SJCRH30 (cell line): Measurements from ENCODE around the gene LMLN. TPM values are rescaled to one million over a fixed set of nuclear protein-coding genes. Genes with fewer than 3 reads are reported as not detected.
A peak's percentile ranks its signal among the peaks of the same experiment; 100 is the strongest.
"Not testable (repeated sequence)": the region's sequence is repeated elsewhere in the genome, so short reads cannot be mapped to it uniquely, and the experiment has no call there.

Experiments
- DNase-seq, 2 experiments: peaks; one replicate each; pipeline ENCODE4 v3.0.0-alpha.2; 2015 to 2020
- H3K27ac ChIP-seq: fragments of 250-450 bp; sonication (Bioruptor Pico); 2 replicates; pipeline ENCODE4 v1.5.1; 2020; ENCODE audit warnings: mild to moderate bottlenecking, moderate library complexity
- H3K27me3 ChIP-seq: fragments of 250-450 bp; sonication (Bioruptor Pico); 2 replicates; pipeline ENCODE4 v1.5.1; 2020; ENCODE audit warnings: mild to moderate bottlenecking, moderate library complexity
- H3K36me3 ChIP-seq: fragments of 250-450 bp; sonication (Bioruptor Pico); 2 replicates; pipeline ENCODE4 v1.5.1; 2020; ENCODE audit warnings: mild to moderate bottlenecking, moderate library complexity
- H3K4me1 ChIP-seq: fragments of 250-450 bp; sonication (Bioruptor Pico); 2 replicates; pipeline ENCODE4 v1.5.1; 2020; ENCODE audit warnings: mild to moderate bottlenecking, moderate library complexity
- H3K4me3 ChIP-seq: fragments of 250-450 bp; sonication (Bioruptor Pico); 2 replicates; pipeline ENCODE4 v1.5.1; 2020; ENCODE audit warnings: mild to moderate bottlenecking, moderate library complexity
- H3K9me3 ChIP-seq: fragments of 250-450 bp; sonication (Bioruptor Pico); replicated peaks from 2 replicates; pipeline ENCODE4 v1.5.1; 2020; ENCODE audit warnings: mild to moderate bottlenecking, moderate library complexity
- total RNA-seq: library from RNA; depleted of rRNA; stranded (reverse); fragments of >200 nt; shearing (Covaris generic); gene quantifications from 2 replicates; pipeline ENCODE4 v1.2.3, GENCODE V29; 2014; rRNA removed

The LMLN gene, protein sequence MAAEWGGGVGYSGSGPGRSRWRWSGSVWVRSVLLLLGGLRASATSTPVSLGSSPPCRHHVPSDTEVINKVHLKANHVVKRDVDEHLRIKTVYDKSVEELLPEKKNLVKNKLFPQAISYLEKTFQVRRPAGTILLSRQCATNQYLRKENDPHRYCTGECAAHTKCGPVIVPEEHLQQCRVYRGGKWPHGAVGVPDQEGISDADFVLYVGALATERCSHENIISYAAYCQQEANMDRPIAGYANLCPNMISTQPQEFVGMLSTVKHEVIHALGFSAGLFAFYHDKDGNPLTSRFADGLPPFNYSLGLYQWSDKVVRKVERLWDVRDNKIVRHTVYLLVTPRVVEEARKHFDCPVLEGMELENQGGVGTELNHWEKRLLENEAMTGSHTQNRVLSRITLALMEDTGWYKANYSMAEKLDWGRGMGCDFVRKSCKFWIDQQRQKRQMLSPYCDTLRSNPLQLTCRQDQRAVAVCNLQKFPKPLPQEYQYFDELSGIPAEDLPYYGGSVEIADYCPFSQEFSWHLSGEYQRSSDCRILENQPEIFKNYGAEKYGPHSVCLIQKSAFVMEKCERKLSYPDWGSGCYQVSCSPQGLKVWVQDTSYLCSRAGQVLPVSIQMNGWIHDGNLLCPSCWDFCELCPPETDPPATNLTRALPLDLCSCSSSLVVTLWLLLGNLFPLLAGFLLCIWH
- total RNA-seq = 0.73 and 2.3 TPM in 2 replicates

DNA sequence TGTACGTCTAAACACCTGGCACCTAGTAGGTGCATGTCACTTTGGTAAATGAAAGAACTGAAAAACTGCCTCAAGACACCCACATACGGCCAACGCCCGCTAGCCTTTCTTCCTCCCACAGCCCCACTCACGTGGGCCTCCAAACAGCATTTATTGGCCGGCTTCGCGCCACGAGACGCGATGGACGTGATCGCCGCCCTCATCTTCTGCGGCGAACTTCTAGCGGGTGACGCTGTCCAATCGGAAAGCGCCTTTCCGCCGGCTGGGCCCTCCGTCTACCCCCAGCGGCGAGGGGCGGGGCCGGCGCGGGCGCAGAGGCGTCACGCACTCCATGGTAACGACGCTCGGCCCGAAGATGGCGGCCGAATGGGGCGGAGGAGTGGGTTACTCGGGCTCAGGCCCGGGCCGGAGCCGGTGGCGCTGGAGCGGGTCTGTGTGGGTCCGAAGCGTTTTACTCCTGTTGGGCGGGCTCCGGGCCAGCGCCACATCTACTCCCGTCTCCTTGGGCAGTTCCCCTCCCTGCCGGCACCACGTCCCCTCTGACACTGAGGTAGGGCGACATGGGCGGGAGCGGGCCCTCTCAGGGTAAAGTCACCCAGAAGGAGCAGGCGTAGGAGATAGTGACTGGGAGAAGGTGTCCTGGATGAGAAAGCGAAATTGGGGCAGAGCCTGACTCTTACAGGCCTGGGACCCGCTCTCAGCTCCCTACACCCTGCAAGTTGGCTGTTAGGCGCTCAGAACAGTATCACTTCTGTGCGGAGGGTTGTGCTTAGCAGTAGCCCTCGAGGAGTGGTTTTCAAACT, at the start of gene LMLN:
LMLN (plus strand) TSS at position 327 of the 803 bp plus-strand sequence; CDS start at position 356, 29 bp downstream.
- H3K4me1 ChIP-seq = 0 out of 2 replicates have a peak, but pooled peaks cover 2% of the 10 kb centered on the region
- peak within 1 kb of the TSS; percentile 81 for H3K4me3 ChIP-seq
- peak within 1 kb of the TSS; percentile 39; the same call in 1 of the 2 replicates for H3K27ac ChIP-seq
- DNase-seq = peak; percentile 92 to 95
- H3K36me3 ChIP-seq = peaks cover 16% of the 10 kb centered on the region
- H3K9me3 ChIP-seq = no peaks in the 10 kb centered on the region
- H3K27me3 ChIP-seq = no peaks in the 10 kb centered on the region

DNA sequence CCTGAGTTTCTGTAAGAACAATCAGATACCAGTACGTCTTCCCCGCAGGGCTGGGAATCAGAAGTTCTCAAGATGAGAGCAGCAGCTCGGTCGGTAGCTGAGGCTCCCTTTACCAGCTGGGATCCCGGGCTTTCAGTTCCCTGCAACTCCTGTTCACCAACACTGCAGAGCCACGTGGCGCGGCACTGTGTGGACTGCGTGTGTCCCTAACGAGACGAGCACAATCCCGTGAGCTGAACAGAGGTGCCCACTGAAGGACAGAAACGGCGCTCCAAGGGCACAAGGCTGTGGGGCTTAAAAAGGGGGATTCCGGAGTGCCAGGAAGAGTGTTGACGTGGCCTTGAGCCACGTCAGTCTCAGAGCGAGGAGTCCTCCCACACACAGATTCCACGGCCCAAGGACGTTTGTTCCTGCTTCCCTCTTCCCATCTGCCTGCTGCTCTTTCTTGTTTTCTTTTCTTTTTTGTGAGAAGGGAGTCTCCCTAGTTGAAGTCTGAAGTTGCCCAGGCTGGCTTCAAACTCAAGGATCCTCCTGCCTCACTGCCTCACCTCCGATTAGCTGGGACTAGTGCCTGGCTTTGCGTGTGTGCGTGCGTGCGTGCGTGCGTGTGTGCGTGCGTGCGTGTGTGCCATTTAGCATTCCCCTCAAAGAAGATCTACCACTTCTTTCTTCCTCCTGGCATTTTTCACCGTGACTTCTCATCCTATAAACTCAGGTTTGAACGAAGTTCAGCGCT, 47.1 kb upstream of the LMLN start:
- H3K4me1 ChIP-seq = no peaks in the 10 kb centered on the region
- H3K4me3 ChIP-seq = no peak overlapping the region
- no peak for DNase-seq
- no peaks in the 10 kb centered on the region for H3K27me3 ChIP-seq
- H3K9me3 ChIP-seq = no peaks in the 10 kb centered on the region
- no peaks in the 10 kb centered on the region for H3K36me3 ChIP-seq
- H3K27ac ChIP-seq = no peak overlapping the region

DNA sequence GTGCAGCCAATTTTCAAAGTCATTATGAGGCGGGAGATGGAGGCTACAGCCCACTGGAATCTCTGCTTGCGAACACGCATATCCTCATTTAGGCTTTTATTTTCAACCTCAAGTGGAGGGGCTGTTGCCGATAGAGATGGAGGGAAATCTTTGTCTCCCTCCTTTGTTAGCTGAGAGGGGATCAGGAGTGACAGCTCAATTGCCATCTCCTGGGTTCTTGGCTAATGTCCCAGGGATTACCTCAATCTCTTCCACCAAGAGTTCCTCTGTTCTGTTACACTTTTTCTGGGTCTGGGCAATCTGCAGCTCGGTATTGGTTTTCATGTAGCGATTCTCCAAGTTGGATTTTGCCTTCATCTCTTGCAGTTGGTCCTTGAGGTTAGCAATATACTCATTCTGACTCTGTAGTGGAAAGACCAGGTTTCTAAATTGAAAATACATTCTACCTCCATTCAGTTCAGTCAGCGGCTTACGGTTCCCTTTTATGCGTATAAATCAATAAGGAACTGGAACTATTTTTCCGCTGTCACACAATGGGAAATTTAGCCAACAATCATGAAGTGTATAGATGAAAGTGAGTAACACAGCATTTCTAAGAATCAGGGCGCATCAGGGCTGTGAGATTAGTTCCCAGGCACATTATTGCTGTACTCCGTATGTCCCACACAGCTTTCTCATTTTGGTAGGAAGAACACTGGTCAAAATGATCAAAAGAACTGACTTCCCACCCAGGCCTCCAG, 46.2 kb upstream of the LMLN start:
- H3K9me3 ChIP-seq = no peaks in the 10 kb centered on the region
- H3K4me3 ChIP-seq = no peak overlapping the region
- no peaks in the 10 kb centered on the region for H3K36me3 ChIP-seq
- H3K27me3 ChIP-seq = no peaks in the 10 kb centered on the region
- DNase-seq = no peak
- no peak overlapping the region for H3K27ac ChIP-seq
- no peaks in the 10 kb centered on the region for H3K4me1 ChIP-seq

DNA sequence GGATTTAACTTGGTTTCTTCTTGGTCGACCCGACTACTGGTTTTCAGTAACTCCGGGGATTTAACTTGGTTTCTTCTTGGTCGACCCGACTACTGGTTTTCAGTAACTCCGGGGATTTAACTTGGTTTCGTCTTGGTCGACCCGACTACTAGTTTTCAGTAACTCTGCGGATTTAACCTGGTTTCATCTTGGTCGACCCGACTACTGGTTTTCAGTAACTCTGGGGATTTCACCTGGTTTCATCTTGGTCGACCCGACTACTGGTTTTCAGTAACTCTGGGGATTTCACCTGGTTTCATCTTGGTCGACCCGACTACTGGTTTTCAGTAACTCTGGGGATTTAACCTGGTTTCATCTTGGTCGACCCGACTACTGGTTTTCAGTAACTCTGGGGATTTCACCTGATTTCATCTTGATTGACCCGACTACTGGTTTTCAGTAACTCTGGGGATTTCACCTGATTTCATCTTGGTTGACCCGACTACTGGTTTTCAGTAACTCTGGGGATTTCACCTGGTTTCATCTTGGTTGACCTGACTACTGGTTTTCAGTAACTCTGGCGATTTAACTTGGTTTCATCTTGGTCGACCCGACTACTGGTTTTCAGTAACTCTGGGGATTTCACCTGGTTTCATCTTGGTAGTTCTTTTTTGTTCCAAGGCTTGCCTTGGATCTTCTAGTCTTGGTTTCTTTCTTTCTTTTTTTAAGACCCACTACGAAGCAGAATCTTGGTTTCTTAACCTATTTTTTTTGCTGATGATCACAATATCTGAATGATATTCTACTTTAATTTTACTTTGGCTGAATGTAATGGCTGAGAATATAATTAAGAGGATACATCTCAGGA, 38.4 kb upstream of the LMLN start:
- H3K9me3 ChIP-seq, H3K27me3 ChIP-seq, H3K27ac ChIP-seq, H3K4me1 ChIP-seq, H3K4me3 ChIP-seq, H3K36me3 ChIP-seq, DNase-seq: not testable (repeated sequence)

DNA sequence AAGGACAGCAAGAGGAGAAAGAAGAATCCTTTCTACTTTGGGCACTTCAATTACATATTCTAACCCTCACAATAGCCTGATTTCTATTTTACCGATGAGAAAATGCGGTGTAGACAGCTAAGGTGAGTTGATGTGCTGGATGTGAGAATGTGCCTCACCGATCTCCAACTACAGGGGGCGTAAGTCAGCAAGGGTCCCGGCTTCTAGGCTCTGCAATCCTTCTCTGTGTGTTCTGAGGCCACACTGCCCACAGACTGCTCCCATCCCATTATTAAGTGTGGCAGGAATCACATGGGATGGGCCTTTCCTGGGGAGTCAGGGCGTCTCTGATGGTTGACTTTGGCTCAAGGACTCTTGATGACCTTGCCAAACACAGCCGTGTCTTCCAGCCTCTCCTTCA, 33.6 kb upstream of the LMLN start:
- Histone ChIP-seq H3K27me3 (no peaks in the 10 kb centered on the region), H3K36me3 (no peaks in the 10 kb centered on the region), H3K4me1 (no peaks in the 10 kb centered on the region), H3K4me3 (no peak overlapping the region), H3K9me3 (no peaks in the 10 kb centered on the region), H3K27ac (no peak overlapping the region)
- DNase-seq = peak in 1 of 2 experiments; percentile 25

DNA sequence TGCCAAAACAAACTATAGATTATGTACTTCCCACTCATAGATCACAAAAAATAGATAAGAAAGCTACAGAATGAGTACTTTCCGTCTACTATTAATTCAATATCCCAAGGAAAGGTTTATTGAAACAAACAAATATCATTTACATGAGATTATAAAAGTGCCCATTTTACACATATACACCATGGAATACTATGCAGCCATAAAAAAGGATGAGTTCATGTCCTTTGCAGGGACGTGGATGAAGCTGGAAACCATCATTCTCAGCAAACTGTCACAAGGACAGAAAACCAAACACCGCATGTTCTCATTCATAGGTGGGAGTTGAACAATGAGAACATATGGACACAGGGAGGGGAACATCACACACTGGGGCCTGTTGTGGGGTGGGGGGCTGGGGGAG, 32.4 kb upstream of the LMLN start:
- H3K4me3 ChIP-seq, H3K27me3 ChIP-seq, H3K4me1 ChIP-seq, DNase-seq, H3K9me3 ChIP-seq, H3K27ac ChIP-seq, H3K36me3 ChIP-seq: not testable (repeated sequence)

DNA sequence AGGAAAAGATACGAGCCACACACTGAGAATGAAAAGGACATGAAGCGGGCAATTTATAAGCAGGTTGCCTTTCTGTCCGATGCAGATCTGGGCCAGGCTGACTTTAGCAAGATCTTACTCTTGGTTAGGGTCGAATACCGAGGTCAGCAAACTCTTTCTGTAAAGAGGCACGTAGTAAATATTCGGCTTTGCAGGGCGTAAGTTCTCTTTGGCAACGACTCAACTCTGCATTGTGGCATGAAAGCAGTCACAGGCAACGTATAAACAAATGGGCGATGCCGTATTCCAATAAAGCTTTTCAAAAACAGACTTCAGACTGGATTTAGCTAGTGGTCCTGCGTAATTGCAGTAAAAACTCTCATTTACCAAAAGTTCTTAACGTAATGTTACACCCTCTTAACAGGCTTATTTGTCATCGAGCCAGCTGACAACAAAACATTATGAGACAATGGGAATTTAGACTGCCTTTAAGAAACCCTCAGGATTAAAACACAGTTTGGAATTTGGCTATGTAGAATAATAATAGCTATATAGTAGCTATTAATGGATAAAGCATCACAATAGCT, 23.1 kb upstream of the LMLN start:
- Histone ChIP-seq H3K9me3 (no peaks in the 10 kb centered on the region), H3K27me3 (no peaks in the 10 kb centered on the region), H3K4me3 (no peak overlapping the region), H3K27ac (no peak overlapping the region), H3K36me3 (no peaks in the 10 kb centered on the region), H3K4me1 (no peaks in the 10 kb centered on the region)
- DNase-seq = peak in 1 of 2 experiments; percentile 7

DNA sequence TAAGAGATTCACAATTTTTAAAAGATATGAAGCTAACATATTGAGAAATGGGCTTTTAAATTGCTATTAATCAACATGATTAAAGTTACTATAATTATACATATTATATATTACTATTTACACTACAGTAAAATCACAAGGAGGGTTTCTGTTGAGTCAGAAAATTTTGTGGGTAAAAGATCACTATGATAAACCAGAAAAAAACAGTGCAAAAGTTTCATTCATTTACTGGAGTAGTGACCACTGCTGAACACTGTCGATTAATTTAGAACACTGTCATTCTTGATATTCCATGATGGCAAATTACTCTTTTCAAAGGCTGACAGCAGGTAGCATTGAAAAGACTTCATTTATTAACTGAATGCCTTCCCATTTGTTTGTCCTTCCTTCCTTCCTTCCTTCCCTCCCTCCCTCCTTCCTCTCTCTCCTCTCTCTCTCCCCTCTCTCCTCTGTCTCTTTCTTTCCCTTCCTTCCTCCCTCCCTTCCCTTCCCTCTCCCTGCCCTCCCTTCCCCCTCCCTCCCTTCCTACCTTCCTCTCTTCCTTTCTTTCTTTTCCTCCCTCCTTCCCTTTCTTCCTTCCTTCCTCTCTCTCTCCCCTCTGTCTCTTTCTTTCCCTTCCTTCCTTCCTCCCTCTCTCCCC, 19.2 kb upstream of the LMLN start:
- Histone ChIP-seq H3K4me3 (no peak overlapping the region), H3K4me1 (no peaks in the 10 kb centered on the region)

DNA sequence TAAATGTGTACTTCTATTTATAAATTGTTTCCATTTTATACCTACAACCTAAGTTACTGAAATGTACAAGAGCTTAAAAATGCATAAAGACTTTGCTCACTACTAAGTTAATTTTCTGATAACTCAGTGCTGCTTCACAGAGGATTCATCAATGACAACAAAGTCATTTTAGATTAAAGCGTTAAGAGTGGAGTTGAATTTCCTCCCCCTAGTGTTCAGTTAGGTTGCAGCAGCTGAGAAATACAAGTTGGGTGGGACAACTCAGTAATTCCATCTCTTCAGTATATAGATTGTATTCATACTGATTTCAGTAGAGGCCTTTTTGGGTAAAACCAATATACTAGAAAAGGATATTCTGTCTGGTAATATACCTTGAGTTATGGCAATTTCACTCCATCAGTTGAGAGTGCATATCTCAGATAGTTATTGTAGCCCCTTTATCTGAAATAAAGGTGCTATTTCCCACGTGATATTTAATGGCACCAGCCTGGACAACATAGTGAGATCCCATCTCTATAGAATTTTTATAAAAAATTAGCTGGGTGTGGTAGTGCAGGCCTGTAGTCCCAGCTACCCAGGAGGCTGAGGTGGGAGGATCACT, 17.0 kb upstream of the LMLN start:
- Histone ChIP-seq H3K9me3 (no peaks in the 10 kb centered on the region), H3K36me3 (no peaks in the 10 kb centered on the region), H3K27me3 (no peaks in the 10 kb centered on the region), H3K4me3 (no peak overlapping the region), H3K27ac (no peak overlapping the region), H3K4me1 (no peaks in the 10 kb centered on the region)
- peak in 1 of 2 experiments; percentile 65 for DNase-seq

More for the DNA sequence above, 19.2 kb upstream of the LMLN start:
- DNase-seq = no peak
- H3K36me3 ChIP-seq = no peaks in the 10 kb centered on the region
- H3K27ac ChIP-seq = no peak overlapping the region
- no peaks in the 10 kb centered on the region for H3K9me3 ChIP-seq
- no peaks in the 10 kb centered on the region for H3K27me3 ChIP-seq

DNA sequence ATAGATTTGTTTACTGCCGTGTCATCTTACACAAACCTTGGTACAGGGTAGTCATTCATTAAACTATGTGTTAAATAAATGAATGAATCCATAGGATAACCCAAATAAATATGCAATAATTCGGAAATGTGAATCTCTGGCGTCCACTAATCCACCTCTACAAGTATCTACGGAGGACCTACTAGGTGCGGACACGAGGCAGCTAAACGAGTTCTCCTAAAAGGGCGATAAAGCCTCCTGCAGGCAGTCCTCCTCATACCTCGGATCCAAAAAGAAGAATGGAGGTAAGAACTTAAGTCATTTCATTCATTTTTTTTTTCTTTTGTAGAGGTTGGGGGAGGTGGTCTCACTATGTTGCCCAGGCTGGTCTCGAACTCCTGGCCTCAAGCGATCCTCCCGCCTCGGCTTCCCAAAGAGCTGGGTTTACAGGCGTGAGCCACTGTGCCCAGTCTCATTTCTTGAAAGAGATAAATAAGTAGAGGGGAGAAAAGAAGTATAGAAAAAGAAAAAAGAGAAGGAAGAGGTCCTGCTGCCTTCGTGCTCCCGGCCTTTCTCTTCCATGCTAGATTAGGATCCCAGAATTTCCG, 10.7 kb upstream of the LMLN start:
- peak overlapping the region; percentile 87 for H3K4me3 ChIP-seq
- DNase-seq = no peak
- peak overlapping the region; percentile 93 for H3K27ac ChIP-seq
- no peaks in the 10 kb centered on the region for H3K4me1 ChIP-seq
- H3K9me3 ChIP-seq = no peaks in the 10 kb centered on the region
- no peaks in the 10 kb centered on the region for H3K27me3 ChIP-seq
- H3K36me3 ChIP-seq = peaks cover 38% of the 10 kb centered on the region

DNA sequence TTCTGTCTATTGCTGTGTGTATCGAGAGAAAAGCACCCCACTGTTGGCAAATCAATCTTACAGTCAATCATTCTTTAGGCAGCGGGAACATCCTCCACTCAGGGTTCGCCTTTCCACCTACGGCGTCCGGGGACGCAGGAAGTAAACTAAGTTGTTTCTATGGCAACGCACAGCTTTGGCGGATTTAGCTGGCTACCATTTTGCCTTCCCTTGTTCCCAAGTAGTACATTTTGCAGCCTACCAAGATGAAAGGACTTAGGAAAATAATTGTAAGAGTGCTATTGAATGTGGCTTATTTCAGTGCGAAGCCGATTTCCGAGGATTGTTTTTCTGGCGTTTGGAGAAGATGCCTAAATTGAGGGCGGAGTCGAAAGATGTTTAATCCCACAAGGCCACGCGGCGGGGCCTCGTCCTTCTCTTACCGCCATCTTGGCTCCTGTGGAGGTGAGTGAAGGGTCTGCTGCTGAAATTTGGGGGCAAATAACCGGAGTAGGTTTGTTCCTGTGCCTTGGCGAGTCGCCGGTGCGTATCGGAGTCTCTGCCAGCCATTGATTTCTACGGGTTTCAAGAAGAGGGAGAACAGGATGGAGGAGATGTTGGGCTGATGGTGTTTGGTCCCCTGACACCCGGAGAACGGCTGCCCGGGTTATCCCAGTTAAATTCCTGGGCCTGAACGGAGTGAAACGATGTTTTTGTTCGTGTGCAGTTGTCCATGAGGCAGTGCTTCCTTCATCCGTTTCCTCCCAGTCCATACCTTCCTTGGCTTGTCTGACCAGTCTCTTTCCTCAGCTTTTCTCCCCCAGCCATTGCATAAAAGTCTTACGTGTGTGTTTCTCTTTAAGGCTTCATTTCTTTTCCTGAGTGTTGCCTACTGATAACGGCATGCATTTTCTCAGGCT, 10.0 kb upstream of the LMLN start, which contains the start of gene RPL35A:
RPL35A (plus strand) TSS at position 413 of the 899 bp plus-strand sequence. CDS start 778 bp downstream, outside the sequence.
- Histone ChIP-seq H3K27ac (peak within 1 kb of the TSS; percentile 93), H3K4me3 (peak within 1 kb of the TSS; percentile 87), H3K27me3 (no peaks in the 10 kb centered on the region), H3K4me1 (no peaks in the 10 kb centered on the region), H3K36me3 (peaks cover 45% of the 10 kb centered on the region), H3K9me3 (no peaks in the 10 kb centered on the region)
- DNase-seq = peak; percentile 87 to 94
